Measurements from ENCODE around the gene PACS1.

DNA sequence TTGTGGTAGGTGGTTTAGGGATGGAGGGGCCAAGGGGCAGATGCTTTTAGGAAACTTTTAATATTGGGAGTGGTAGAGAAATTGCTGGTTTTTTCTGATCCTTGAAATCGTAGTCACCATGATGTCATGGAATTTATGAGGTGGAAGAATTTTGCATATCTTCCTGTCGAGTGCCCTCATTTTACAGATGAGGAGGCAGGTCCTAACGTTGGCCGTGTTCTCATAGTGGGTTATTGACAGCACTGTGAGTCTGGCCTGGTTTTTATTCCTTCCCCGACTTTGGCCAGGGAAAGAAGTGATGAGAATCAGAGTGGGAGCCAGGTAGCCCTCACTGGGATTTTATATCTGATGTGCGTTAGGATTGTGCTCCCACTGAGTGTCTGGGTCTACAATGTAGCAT, 8.8 kb upstream of the PACS1 start:
- TF ChIP-seq CTCF (conservative IDR thresholded peaks at IDR 0.05; ENCODE audit: low read length) (no peak), EZH2phosphoT487 (IDR thresholded peaks at IDR 0.05; ENCODE audit: borderline replicate concordance) (no peak)
